Muscle layer of duodenum (tissue), 2 donors: ENCODE data around the gene ATP1A4.

Source experiments
- H3K27ac ChIP-seq: one replicate; pipeline ENCODE4 v1.7.0; 2013; ENCODE audit warnings: mild to moderate bottlenecking, low read length
- H3K27me3 ChIP-seq: one replicate; pipeline ENCODE4 v1.7.0; 2013; ENCODE audit warnings: low read depth, mild to moderate bottlenecking, control low read depth, low read length
- H3K36me3 ChIP-seq, 2 donors: one replicate each; pipeline ENCODE4 v1.7.0; 2013; ENCODE audit warnings: low read length in 2 of 2, control low read depth in 1 of 2, mild to moderate bottlenecking in 1 of 2; ENCODE audit not compliant: insufficient read depth in 2 of 2, control insufficient read depth in 1 of 2
- H3K4me1 ChIP-seq, 2 donors: one replicate each; pipeline ENCODE4 v1.7.0; 2013; ENCODE audit warnings: low read length in 2 of 2, mild to moderate bottlenecking in 2 of 2, control low read depth in 1 of 2, moderate library complexity in 1 of 2; ENCODE audit not compliant: insufficient read depth in 2 of 2, control insufficient read depth in 1 of 2
- H3K4me3 ChIP-seq, 2 donors: one replicate each; pipeline ENCODE4 v1.7.0; 2013; ENCODE audit warnings: low read length in 2 of 2, low read depth in 1 of 2, mild to moderate bottlenecking in 1 of 2
- H3K9me3 ChIP-seq, 2 donors: one replicate each; pipeline ENCODE4 v1.7.0; 2013; ENCODE audit warnings: low read length in 2 of 2, control low read depth in 1 of 2, mild to moderate bottlenecking in 1 of 2; ENCODE audit not compliant: control insufficient read depth in 1 of 2
- donor health status: healthy.

The ATP1A4 gene

GRCh38 chr1:160207771-160208556 lies 56.6 kb downstream of the ATP1A4 start:
- H3K36me3 ChIP-seq: peaks cover 22 to 23% of the 10 kb centered on the region in 2 donors
- H3K4me1 ChIP-seq: peaks cover 35 to 47% of the 10 kb centered on the region in 2 donors
- no peak overlapping the region for H3K4me3 ChIP-seq
- H3K27ac ChIP-seq: peak overlapping the region; percentile 75
- no peaks in the 10 kb centered on the region for H3K9me3 ChIP-seq
- H3K27me3 ChIP-seq: no peaks in the 10 kb centered on the region

- H3K4me1 ChIP-seq: peaks cover 35 to 47% of the 10 kb centered on the region in 2 donors
- no peak overlapping the region for H3K4me3 ChIP-seq
- no peaks in the 10 kb centered on the region for H3K9me3 ChIP-seq
- H3K36me3 ChIP-seq: peaks cover 29 to 30% of the 10 kb centered on the region in 2 donors
- H3K27me3 ChIP-seq: no peaks in the 10 kb centered on the region
- no peak overlapping the region for H3K27ac ChIP-seq
Measured at GRCh38 chr1:160208557-160209320, 57.3 kb downstream of the ATP1A4 start.

DNA sequence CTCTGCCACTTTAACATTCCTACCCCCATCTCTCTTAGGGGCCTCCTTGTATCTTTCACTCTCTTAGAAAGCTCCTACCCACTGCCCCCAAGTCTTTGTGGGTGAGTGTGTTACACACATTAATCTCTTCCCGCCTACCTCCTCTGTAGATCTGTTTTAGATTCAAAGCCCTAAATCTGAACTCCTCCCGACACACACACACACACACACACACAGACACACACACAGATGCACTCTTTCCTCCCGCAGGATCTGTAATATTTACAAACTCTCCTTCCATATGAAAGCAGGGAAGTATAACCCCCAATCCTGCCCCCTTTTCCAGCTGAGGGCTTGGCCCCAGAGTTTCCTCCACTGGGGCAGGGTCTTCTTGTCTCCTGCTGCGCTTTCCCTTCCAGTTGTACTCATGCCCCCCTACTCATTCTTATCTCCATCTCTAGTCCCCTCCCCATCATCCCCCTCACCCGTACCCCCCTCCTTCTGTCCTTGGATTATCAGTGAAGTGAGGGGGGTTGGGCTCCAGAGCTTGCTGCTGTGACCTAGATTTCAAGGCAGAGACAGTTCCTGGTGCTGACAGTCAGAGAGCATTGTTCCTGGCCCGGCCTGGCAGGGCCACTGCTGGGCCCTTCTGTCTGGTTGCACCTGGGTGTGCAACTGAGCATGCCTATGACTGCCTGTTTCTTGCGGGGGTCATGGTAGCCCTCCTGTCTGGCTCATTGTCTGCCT lies 58.1 kb downstream of the ATP1A4 start:
- Histone ChIP-seq H3K4me3 (no peak overlapping the region), H3K4me1 (peaks cover 30 to 47% of the 10 kb centered on the region in 2 donors), H3K36me3 (peaks cover 36 to 38% of the 10 kb centered on the region in 2 donors), H3K9me3 (no peaks in the 10 kb centered on the region), H3K27ac (no peak overlapping the region), H3K27me3 (no peaks in the 10 kb centered on the region)

- H3K36me3 ChIP-seq: peaks cover 46% of the 10 kb centered on the region in 2 donors
- H3K27ac ChIP-seq: no peak overlapping the region
- no peaks in the 10 kb centered on the region for H3K27me3 ChIP-seq
- no peak overlapping the region for H3K4me3 ChIP-seq
- H3K4me1 ChIP-seq: peaks cover 28 to 47% of the 10 kb centered on the region in 2 donors
- H3K9me3 ChIP-seq: no peaks in the 10 kb centered on the region
Measured at GRCh38 chr1:160210561-160210960, 59.2 kb downstream of the ATP1A4 start.

DNA sequence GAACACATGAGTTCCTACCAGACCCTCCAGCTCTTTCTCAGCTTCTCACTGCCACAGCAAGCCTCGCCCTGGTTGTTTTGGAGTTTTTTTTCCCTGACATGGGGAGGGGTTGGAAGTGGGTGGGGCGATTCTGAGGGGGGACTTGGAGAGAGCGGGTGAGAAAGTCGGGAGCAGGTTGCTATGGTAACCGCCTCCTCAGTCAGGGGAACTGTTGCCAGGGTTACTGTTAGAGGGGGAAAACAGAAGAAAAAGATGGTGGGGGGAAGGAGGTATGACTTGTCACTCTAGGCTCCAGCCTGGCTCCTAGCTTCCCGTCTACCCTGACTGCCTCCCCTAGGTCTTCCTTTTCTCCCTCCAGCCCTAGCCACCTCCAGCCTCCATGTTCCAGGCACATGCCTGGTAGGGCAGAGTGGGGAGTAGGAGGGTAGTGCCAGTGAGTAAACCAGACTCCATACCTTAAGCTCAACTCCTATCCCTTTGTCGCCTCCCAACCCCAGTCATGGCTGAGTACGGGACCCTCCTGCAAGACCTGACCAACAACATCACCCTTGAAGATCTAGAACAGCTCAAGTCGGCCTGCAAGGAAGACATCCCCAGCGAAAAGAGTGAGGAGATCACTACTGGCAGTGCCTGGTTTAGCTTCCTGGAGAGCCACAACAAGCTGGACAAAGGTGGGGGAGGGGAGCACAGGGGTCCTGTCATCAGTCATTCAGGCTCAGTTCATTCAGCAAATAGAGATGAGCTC lies 59.8 kb downstream of the ATP1A4 start:
- H3K36me3 ChIP-seq: peaks cover 49 to 53% of the 10 kb centered on the region in 2 donors
- H3K4me1 ChIP-seq: peaks cover 25 to 47% of the 10 kb centered on the region in 2 donors
- no peak overlapping the region for H3K27ac ChIP-seq
- H3K4me3 ChIP-seq: no peak overlapping the region
- no peaks in the 10 kb centered on the region for H3K9me3 ChIP-seq
- no peaks in the 10 kb centered on the region for H3K27me3 ChIP-seq

DNA sequence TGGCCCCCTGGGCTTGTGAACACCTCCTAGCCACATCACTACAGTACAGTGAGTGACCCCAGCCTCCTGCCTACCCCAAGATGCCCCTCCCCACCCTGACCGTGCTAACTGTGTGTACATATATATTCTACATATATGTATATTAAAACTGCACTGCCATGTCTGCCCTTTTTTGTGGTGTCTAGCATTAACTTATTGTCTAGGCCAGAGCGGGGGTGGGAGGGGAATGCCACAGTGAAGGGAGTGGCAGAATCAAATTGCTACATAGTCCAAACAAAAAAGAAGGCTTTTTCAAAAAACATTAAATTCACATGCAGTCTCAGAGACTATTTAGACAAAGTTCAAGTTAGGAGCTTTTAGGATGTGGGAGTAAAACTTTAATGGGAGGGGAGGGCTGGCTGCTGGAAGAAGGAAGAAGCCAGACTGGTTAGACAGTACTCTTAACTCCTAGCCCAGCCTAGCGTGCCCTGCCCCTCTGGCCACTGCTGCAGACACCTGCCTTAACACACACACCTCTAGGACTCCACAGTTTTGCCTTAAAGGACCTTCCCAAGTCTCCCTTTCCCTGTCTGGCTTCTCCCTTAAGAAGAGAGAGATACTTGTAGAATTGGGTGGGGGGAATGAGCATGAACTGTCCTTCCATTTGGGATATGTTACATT lies 63.2 kb downstream of the ATP1A4 start:
- Histone ChIP-seq H3K27me3 (no peaks in the 10 kb centered on the region), H3K36me3 (peaks cover 62 to 74% of the 10 kb centered on the region in 2 donors), H3K4me3 (no peak overlapping the region), H3K9me3 (no peaks in the 10 kb centered on the region), H3K4me1 (peaks cover 14 to 46% of the 10 kb centered on the region in 2 donors), H3K27ac (no peak overlapping the region)

- Histone ChIP-seq H3K27me3 (no peaks in the 10 kb centered on the region), H3K9me3 (no peaks in the 10 kb centered on the region), H3K4me3 (no peak overlapping the region), H3K4me1 (peaks cover 6 to 38% of the 10 kb centered on the region in 2 donors), H3K27ac (no peak overlapping the region), H3K36me3 (peaks cover 75 to 76% of the 10 kb centered on the region in 2 donors)
Measured at GRCh38 chr1:160216301-160216700, 64.9 kb downstream of the ATP1A4 start.

- no peaks in the 10 kb centered on the region for H3K9me3 ChIP-seq
- no peak overlapping the region for H3K4me3 ChIP-seq
- no peaks in the 10 kb centered on the region for H3K27me3 ChIP-seq
- peaks cover 76% of the 10 kb centered on the region in 2 donors for H3K36me3 ChIP-seq
- H3K4me1 ChIP-seq: peaks cover 6 to 38% of the 10 kb centered on the region in 2 donors
- peak overlapping the region; percentile 35 for H3K27ac ChIP-seq
Measured at GRCh38 chr1:160217481-160218051, 66.2 kb downstream of the ATP1A4 start.

DNA sequence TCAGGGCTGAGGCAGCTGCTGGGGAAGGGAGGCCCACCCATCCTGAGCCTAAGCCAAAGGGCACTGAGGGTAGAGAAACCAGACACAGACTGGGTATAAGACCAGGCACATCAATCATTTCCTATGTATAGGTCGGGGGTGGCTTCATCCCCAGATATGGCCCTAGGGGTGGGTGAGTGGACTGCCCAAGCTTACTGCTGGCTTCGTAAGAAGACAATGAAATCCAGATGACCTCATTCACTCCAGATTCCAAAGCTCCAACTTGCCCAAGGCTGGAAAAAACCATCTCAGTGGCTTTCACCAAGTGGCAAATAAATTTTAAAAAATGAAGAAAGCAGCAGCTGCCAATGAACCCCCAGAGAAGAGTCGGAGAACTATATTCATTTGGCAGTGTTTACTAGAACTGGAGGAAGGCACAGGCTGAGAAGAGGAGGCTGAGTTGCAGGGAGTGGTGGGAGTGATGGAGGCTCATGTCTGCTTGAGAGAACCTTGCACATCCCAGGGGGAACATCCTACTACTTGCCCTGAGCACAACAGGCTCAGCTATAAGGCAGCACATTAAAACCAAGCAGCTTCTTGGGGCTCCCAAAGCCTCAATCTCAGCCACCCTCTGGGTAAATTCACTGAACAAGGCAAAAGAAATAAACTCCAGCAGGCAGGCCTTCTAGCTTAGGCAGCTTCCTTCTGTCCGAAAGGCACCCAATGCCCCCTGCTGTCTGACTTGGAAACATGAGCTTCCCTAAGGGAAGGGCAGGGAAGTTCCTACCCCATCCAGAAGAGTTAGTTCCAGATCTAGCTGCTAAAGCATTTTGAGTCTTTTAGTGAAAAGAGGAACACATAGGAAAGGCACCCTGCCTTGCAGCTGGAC lies 67.9 kb downstream of the ATP1A4 start:
- Histone ChIP-seq H3K4me3 (no peak overlapping the region), H3K9me3 (no peaks in the 10 kb centered on the region), H3K4me1 (peaks cover 6 to 38% of the 10 kb centered on the region in 2 donors), H3K27ac (peak overlapping the region; percentile 56), H3K27me3 (no peaks in the 10 kb centered on the region), H3K36me3 (peaks cover 76 to 77% of the 10 kb centered on the region in 2 donors)
